ENCODE measurements around the gene KCNN4.

Gene KCNN4

GRCh38 chr19:43747557-43748204 lies 33.1 kb downstream of the KCNN4 start:
- DNase-seq: no peak

DNA sequence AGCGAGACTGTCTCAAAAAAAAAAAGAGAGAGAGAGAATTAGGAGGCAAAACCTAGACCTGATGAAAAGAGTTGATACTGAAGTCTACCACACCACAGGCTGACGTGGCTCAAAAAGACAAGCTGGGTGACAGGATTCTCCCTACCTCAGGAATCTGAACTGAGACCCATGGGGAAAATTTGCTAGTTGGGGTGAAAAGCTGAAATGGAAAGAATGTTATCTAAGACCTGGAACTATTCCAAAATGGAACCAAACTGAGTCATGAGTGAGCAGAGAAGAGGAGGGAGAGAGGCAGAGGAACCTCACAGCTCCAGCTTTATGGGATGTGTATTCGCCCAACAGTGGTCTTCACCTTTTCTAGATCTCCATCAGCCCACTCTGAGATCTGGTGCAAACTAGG lies 37.7 kb downstream of the KCNN4 start:
- DNase-seq: no peak

- no peak for DNase-seq
Observed at GRCh38 chr19:43741075-43741825, 39.5 kb downstream of the KCNN4 start.

- no peak for DNase-seq
Observed at GRCh38 chr19:43739439-43740235, 41.1 kb downstream of the KCNN4 start.

- DNase-seq: no peak
Observed at GRCh38 chr19:43738780-43739211, 42.0 kb downstream of the KCNN4 start.

DNA sequence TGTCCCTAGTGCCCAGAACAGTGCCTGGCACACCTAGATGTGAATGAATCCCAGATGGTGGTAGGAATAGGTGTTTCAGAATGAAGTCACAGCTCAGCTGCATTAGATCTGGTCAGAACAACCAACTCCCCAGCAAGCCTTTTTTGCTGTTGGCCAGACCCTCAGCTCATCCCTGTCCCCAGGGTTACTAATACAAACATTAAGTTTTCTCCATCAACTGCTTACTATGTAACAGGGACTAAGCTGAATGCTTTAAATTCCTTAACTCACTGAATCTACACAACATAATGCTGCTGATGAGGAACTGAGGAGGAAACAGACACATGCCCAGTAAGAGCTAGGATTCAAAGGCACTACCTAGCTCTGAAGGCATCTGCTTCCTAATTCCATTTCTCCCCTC lies 44.8 kb downstream of the KCNN4 start:
- DNase-seq: no peak

GRCh38 chr19:43735013-43735412 lies 45.8 kb downstream of the KCNN4 start:
- no peak for DNase-seq

GRCh38 chr19:43731846-43732245 lies 48.9 kb downstream of the KCNN4 start:
- no peak for DNase-seq

DNA sequence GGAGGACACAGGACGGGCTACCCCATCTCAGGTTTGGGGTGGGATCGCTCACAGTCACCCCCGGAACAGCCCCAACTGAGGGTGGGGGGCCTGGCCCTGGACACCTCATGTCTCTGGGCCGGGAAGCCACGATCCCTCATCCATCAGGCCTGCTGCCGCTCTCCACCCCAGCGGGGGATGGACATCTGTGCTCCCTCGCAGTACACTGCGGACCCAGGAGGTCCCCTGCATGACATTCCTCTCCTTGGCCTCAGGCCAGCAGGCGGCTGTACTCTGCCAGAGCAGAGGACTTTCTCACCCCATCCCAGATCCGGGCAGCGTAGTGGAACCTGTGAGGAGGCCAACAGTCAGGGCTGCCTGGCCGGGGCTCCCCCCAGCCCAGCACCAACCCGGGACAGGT lies 49.4 kb downstream of the KCNN4 start:
- no peak for DNase-seq

DNA sequence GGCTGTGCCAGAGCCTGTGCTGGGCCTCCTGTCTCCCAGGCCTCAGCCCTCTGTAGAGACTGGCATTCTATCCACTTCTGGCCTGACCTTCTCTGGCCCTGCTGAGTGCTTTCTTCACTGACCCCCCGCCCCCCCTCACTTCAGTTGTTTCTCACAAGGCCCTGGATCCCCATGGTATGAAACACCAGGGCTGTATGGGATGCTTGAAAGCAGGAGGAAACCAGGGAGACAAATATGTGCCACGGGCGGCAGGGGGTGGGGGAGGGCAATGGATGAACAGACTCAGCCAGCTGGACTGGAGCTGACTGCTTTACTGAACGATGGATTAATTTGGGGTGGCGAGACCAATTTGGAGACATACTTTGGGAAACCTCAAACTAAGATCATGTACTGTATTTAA lies 50.9 kb downstream of the KCNN4 start:
- no peak for DNase-seq

DNA sequence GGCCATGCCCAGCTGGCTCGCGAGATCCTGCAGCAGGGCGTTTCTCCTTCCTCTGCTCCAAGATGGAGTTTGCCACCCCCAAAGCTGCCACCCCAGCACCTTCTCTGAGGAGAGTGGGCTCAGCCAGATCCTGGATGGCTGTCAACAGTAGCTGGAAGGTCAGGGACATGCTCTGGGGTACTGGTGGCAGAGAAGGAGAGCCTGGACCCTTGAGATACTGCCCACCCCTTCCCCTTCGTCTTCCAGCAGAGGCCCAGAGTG lies 53.2 kb downstream of the KCNN4 start:
- DNase-seq: no peak

DNA sequence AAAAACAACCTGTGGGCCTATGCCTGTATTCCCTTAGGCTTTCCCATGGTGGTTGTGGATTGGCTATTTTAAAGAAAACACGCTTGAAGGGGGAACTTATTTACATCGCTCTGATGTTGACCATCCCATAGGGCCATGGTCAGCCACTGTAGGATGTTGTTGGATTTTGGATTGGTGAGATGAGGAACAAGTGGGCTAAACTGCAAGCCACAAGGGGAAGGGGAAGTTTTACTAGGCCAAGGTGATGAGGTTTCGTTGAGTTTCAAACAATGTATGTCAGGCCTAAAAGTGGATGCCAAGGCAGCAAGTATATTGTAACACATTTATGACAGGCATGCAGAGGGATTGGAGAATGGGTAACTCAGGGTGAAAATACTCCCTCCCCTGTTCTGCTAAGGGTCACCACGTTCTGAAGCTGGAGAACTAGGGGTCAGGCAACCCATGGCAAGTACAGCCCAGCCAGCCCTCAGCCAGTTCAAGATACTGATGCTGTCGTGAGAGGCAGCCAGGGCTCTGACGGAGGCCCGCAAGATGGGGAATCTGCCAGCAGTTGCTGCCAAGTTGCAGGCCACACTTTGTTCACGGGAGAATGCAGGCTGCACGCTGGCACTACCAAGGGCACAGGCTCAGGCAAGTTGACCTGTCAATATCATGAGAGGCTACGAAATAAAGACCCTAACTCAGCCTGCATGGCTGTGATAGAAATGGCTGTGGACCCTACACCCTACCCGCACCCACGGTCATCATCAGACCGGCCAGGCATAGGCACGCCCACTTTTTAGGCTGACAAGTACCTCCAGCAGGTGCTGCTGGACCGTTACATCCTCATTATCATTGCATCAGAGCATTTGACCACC lies 53.8 kb downstream of the KCNN4 start:
- no peak for DNase-seq

GRCh38 chr19:43725468-43725867 lies 55.3 kb downstream of the KCNN4 start:
- no peak for DNase-seq

DNA sequence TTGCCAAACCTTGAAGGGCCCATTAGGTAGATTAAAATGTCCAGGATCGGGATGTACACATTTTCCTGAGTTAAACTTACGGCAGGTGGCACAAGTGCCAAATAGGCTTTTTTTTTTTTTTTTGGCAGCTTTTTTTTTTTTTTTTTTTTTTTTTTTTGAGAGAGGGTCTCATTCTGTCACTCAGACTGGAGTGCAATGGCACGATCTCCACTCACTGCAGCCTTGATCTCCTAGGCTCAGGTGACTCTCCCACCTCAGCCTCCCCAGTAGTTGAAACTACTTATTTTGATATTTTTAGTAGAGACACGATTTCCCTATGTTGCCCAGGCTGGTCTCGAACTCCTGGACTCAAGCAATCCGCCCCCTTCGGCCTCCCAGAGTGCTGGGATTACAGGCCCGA lies 55.9 kb downstream of the KCNN4 start:
- no peak for DNase-seq

DNA sequence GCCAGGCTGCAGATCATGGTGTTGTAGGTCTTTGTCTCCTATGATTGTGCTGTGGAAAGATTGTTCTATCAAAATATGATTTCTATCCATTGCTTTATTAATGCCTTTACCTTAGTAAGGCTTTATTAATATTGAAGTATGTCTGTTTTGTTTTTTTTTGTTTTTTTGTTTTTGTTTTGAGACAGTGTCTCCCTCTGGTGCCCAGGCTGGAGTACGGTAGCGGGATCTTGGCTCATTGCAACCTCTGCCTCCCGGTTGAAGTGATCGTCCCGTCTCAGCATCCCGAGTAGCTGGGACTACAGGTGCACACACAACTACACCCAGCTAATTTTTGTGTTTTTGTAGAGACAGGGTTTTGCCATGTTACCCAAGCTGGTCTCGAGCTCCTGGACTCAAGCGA lies 57.2 kb downstream of the KCNN4 start:
- no peak for DNase-seq

GRCh38 chr19:43721469-43722048 lies 59.2 kb downstream of the KCNN4 start:
- DNase-seq: no peak

GRCh38 chr19:43720936-43721335 lies 59.8 kb downstream of the KCNN4 start:
- no peak for DNase-seq

GRCh38 chr19:43719918-43720317 lies 60.9 kb downstream of the KCNN4 start:
- no peak for DNase-seq

- no peak for DNase-seq
Observed at GRCh38 chr19:43719378-43719868, 61.4 kb downstream of the KCNN4 start.

DNA sequence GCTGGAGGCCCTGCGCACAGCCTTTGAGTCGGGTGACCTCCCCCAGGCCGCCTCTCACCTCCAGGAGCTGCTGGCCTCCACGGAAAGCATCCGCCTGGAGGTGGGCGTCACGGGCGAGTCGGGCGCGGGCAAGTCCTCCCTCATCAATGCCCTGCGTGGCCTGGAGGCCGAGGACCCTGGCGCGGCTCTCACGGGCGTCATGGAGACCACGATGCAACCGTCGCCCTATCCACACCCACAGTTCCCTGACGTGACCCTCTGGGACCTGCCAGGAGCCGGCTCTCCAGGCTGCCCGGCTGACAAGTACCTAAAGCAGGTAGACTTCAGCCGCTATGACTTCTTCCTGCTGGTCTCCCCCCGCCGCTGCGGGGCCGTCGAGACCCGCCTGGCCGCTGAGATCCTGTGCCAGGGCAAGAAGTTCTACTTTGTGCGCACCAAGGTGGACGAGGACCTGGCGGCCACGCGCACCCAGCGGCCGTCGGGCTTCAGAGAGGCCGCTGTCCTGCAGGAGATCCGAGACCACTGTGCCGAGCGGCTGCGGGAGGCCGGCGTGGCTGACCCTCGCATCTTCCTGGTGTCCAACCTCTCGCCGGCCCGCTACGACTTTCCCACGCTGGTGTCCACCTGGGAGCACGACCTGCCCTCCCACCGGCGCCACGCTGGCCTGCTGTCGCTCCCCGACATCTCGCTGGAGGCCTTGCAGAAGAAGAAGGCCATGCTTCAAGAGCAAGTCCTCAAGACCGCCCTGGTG lies 62.0 kb downstream of the KCNN4 start:
- DNase-seq: no peak
